Subcutaneous adipose tissue (tissue), 4 donors: ENCODE data around the gene GPR146. TPM values are rescaled to one million over a fixed set of nuclear protein-coding genes. Genes with fewer than 3 reads are reported as not detected.

ENCODE experiments used
- CTCF ChIP-seq: fragments of 450-650 bp; IDR thresholded peaks from one replicate; pipeline ENCODE4 v1.5.1; 2016; ENCODE audit warnings: low read depth, mild to moderate bottlenecking, control low read depth, antibody characterized with exemption, moderate library complexity
- total RNA-seq, 4 donors: library from RNA; depleted of rRNA; stranded (reverse); fragments of >200 nt; gene quantifications; one replicate each; pipeline ENCODE4 v1.1.0, GENCODE V29; 2016

Gene GPR146
- total RNA-seq, 4 donors from 2014 or later: 44.0 to 145 (median 61.4) TPM

DNA sequence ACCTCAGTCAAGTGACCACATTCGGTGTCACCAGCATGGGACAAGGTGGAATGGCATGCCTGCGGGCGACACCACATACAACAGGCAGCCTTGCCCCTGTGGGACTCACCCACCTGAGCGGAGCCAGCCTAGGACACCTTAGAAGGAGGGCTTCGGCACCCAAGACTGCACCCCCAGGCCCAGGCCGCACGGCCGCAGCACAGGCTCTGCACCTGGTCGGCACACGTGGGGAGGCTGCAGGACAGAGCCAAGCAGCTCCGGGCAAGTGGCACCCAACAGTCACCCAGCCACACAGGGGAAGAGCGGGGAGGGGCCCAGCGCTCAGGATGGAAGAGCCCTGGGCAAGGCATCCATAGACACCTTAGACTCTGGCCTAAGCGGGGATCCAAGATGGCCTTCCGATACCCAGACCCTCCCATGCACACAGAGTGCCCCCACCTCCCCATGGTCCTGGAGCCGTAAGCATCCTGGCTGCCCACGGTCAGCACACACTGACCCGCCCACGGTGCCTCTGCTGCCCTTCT lies 27.4 kb downstream of the GPR146 start:
- no peak for TF ChIP-seq CTCF

GRCh38 chr7:1073142-1073977 lies 29.0 kb downstream of the GPR146 start:
- no peak for TF ChIP-seq CTCF

DNA sequence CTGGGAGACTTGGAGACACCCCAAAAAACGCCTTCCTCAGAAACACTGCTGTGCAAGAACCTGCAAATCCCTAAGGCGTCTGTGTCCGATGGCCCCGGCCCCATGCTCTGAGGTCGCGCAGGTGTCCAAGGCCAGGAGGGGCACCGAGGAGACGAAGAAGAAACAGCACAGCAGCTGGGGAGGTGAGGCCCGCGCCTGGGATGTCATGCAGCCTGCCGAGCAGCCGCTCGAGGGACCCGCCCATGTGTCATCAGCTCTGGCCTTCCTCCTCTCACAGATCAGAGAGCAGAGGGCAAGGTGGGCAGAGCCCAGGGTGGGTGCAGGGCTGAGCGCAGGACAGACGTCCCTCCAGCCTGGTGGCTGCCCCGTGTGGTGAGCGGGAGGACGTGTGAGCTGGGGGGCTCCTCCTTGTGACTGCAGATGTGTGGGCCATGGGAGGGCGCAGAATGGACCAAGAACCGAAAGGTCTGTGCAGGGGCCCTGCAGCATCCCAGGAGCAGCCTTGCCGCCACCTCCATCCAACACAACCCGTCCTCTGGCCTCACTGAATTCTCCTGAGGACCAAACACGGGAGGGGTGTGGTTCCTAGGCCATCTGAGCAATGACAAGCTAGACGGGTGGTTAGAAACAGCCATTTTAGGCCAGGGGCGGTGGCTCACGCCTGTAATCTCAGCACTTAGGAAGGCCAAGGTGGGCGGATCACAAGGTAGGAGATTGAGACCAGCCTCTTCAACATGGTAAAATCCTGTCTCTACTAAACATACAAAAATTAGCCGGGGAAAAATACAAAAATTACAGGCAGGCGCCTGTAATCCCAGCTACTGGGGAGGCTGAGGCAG lies 30.5 kb downstream of the GPR146 start:
- no peak for TF ChIP-seq CTCF

DNA sequence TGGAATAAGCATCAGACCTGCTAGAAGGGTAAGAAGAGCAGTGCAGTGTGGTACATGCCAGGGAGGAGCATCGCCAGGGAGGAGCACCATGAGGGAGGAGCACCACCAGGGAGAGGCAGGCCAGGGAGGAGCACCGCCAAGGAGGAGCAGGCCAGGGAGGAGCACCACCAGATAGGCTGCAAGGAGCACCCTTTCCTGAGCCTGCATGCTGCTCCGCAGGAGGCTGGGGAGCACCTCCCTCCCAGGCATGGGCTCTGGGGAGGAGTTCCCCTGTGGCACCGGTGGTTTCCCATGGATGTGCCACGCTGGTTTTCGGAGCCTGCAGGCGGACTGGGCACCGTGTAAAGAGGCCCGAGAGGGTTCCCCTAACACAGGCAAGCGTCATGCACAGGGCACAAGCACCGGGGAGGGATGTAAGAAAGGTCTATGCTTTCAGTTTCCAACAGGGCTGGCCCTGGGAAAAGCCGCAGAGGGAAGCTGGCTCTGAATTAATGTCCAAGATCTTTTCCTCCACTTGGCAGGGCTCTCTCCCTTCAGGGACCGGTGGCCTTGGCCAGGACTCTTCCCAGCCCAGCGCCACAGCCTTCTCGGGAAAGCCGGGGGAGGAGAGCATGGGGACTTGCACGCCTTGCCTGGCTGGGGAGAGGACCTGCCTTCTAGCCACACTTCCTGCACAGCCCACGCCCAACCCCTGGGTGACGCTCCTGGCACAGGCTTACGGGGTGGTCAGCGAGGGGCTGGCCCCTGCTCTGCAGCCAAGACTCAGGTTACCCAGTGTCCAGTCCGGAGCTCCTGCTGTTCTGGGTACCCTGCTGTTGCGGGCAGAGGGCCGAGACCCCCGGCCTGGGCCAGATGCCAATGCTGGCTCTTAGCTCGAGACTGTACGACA lies 32.1 kb downstream of the GPR146 start:
- TF ChIP-seq CTCF: no peak

DNA sequence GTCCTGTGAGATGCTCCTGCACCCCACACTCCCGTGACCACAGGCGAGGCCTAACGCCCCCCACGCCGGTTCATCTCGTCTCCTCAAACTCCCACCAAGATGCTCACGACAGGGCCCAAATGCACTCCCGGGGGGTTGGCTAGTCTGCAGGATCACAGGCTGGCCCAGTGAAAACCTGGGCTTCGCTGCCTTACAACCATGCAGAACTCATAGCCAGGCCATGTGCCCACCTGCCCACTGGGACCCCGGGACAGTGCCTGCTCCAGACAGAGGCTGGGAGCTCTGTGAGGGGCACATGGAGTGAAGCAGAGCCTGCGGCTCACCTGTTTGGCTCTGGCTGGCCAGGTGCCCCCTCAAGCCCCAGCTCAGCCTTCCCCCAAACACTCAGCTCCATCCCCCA lies 34.2 kb downstream of the GPR146 start:
- no peak for TF ChIP-seq CTCF

DNA sequence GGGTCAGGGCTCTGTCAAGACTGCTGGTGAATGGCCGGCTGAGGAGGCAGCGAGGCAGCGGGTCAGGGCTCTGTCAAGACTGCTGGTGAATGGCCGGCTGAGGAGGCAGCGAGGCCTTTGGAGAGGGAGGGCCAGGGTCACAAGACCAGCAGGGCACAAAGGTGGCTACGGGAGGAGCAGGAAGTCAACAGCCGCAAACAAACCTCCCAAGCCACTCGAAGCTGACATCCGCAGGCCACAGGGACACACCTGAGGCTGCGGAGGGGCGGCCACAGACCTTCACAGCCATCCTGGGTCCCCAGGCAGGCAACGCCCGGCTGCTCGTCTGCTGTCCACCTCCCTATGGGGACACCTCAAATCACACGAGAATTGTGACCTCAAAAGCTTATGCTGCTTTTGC lies 34.6 kb downstream of the GPR146 start:
- TF ChIP-seq CTCF: no peak
